Caco-2 (cell line): ENCODE data around the gene SAAL1. TPM values are rescaled to one million over a fixed set of nuclear protein-coding genes. Genes with fewer than 3 reads are reported as not detected.

Experiments
- BruUV-seq: library from RNA; stranded (reverse); fragments of 400-500 nt; replicated peaks from 2 replicates; lab custom pipeline; 2021; lab: Mats Ljungman, UMichigan
- CTCF ChIA-PET: fragments of 300-600 bp; sonication (Branson Sonifier 250); formaldehyde crosslinking; loops from one replicate; lab custom pipeline; 2022; ENCODE audit warnings: antibody characterized with exemption; lab: Charles Lee
- POLR2A ChIA-PET: fragments of 300-600 bp; sonication (Branson Sonifier 250); formaldehyde crosslinking; loops from one replicate; lab custom pipeline; 2022; ENCODE audit warnings: antibody characterized with exemption; lab: Charles Lee
- DNase-seq, 2 experiments: peaks; one replicate each; pipeline versions ENCODE4 v3.0.0 to v3.0.0-alpha.2; 2020 to 2022
- H3K27me3 ChIP-seq: replicated peaks from 2 replicates; pipeline ENCODE4 v1.6.0; 2011; ENCODE audit warnings: low read length; ENCODE audit not compliant: control insufficient read depth, insufficient read depth
- H3K36me3 ChIP-seq: 2 replicates; pipeline ENCODE4 v1.5.1; 2011; ENCODE audit warnings: low read length; ENCODE audit not compliant: control insufficient read depth, insufficient read depth
- H3K4me1 ChIP-seq: fragments of 250-450 bp; sonication (Bioruptor Pico); 2 replicates; pipeline ENCODE4 v1.5.1; 2020; ENCODE audit warnings: mild to moderate bottlenecking
- H3K4me3 ChIP-seq: 2 replicates; pipeline ENCODE4 v1.5.1; 2011; ENCODE audit warnings: low read depth, mild to moderate bottlenecking, control low read depth, low read length
- H3K9me3 ChIP-seq: fragments of 250-450 bp; sonication (Bioruptor Pico); 2 replicates; pipeline ENCODE4 v1.5.1; 2020; ENCODE audit warnings: mild to moderate bottlenecking, moderate library complexity
- H3K27ac Mint-ChIP-seq: one replicate; pipeline ENCODE4 v1.8.0; 2022; ENCODE audit warnings: mixed read lengths; ENCODE audit not compliant: unreplicated experiment
- H3K27me3 Mint-ChIP-seq: one replicate; pipeline ENCODE4 v1.8.0; 2022; ENCODE audit warnings: mixed read lengths; ENCODE audit not compliant: insufficient read depth, unreplicated experiment
- H3K36me3 Mint-ChIP-seq: one replicate; pipeline ENCODE4 v1.8.0; 2022; ENCODE audit warnings: mild to moderate bottlenecking, mixed read lengths; ENCODE audit not compliant: insufficient read depth, unreplicated experiment
- H3K4me1 Mint-ChIP-seq: one replicate; pipeline ENCODE4 v1.8.0; 2022; ENCODE audit warnings: low read depth, mixed read lengths; ENCODE audit not compliant: unreplicated experiment
- H3K4me3 Mint-ChIP-seq: one replicate; pipeline ENCODE4 v1.8.0; 2022; ENCODE audit warnings: mild to moderate bottlenecking, moderate library complexity, mixed read lengths; ENCODE audit not compliant: unreplicated experiment
- H3K9me3 Mint-ChIP-seq: one replicate; pipeline ENCODE4 v1.8.0; 2022; ENCODE audit warnings: mixed read lengths; ENCODE audit not compliant: unreplicated experiment
- intact Hi-C: fragments of 100-400 bp; cut with micrococcal nuclease; formaldehyde crosslinking; loops from one replicate; pipeline ENCODE4 v1.10.0; 2022; ENCODE audit not compliant: unreplicated experiment
- total RNA-seq: library from RNA; stranded (reverse); gene quantifications from 2 replicates; pipeline ENCODE4 v1.2.3, GENCODE V29; 2022
- TF ChIP-seq, protein P1 (sequence below), 2 experiments: fragments of 200-600 bp in 1 of 2; IDR thresholded peaks; 1 replicate in 1 of 2; 2 replicates in 1 of 2; pipeline versions ENCODE4 v1.5.1 to v1.8.0; 2011 to 2022; ENCODE audit warnings: antibody characterized with exemption in 1 of 2, control low read depth in 1 of 2, inconsistent platforms in 1 of 2, low read depth in 1 of 2, low read length in 1 of 2, mild to moderate bottlenecking in 1 of 2, moderate library complexity in 1 of 2; ENCODE audit not compliant: insufficient read depth in 1 of 2, severe bottlenecking in 1 of 2, unreplicated experiment in 1 of 2

SAAL1 gene
- total RNA-seq, 1 experiment from 2014 or later, result 43.1 TPM

DNA sequence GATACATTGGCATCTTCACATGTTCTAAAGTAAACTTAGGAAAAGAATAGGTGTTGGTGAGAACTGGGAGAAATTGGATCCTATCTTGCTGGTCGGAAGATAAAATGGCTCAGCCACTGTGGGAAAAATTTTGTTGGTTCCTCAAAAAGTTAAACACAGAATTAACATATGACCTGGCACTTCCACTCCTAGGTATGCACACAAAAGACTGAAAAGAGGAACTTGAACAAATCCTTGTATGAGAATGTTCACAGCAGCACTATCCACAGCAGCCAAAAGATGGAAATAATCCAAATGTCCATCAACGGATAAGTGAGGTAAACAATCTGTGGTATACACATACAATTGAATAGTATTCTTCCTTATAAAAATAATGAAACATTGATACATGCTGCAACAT lies 55.0 kb downstream of the SAAL1 start:
- intact Hi-C loops, result no loop called here
- H3K9me3 ChIP-seq, result no peaks in the 10 kb centered on the region
- Mint-ChIP-seq H3K27ac (no peak overlapping the region), H3K9me3 (no peaks in the 10 kb centered on the region), H3K36me3 (no peaks in the 10 kb centered on the region), H3K27me3 (peaks cover 6% of the 10 kb centered on the region), H3K4me3 (no peak overlapping the region), H3K4me1 (peaks cover 7% of the 10 kb centered on the region)
- BruUV-seq, result no TSS peak
- POLR2A ChIA-PET, result no interaction called here
- no peak for DNase-seq
- CTCF ChIA-PET, result no interaction called here
- no peak overlapping the region for H3K4me3 ChIP-seq
- H3K27me3 ChIP-seq, result peaks cover 1% of the 10 kb centered on the region; the same call in 1 of the 2 replicates
- TF ChIP-seq, protein P1, sequence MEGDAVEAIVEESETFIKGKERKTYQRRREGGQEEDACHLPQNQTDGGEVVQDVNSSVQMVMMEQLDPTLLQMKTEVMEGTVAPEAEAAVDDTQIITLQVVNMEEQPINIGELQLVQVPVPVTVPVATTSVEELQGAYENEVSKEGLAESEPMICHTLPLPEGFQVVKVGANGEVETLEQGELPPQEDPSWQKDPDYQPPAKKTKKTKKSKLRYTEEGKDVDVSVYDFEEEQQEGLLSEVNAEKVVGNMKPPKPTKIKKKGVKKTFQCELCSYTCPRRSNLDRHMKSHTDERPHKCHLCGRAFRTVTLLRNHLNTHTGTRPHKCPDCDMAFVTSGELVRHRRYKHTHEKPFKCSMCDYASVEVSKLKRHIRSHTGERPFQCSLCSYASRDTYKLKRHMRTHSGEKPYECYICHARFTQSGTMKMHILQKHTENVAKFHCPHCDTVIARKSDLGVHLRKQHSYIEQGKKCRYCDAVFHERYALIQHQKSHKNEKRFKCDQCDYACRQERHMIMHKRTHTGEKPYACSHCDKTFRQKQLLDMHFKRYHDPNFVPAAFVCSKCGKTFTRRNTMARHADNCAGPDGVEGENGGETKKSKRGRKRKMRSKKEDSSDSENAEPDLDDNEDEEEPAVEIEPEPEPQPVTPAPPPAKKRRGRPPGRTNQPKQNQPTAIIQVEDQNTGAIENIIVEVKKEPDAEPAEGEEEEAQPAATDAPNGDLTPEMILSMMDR (IDR thresholded peaks at IDR 0.05; ENCODE audit: insufficient read depth in 1 of 2, low read depth in 1 of 2, low read length in 1 of 2, severe bottlenecking in 1 of 2, unreplicated experiment in 1 of 2), result no peak
- peaks cover 3% of the 10 kb centered on the region; the same call in 1 of the 2 replicates for H3K4me1 ChIP-seq
- H3K36me3 ChIP-seq, result no peaks in the 10 kb centered on the region

DNA sequence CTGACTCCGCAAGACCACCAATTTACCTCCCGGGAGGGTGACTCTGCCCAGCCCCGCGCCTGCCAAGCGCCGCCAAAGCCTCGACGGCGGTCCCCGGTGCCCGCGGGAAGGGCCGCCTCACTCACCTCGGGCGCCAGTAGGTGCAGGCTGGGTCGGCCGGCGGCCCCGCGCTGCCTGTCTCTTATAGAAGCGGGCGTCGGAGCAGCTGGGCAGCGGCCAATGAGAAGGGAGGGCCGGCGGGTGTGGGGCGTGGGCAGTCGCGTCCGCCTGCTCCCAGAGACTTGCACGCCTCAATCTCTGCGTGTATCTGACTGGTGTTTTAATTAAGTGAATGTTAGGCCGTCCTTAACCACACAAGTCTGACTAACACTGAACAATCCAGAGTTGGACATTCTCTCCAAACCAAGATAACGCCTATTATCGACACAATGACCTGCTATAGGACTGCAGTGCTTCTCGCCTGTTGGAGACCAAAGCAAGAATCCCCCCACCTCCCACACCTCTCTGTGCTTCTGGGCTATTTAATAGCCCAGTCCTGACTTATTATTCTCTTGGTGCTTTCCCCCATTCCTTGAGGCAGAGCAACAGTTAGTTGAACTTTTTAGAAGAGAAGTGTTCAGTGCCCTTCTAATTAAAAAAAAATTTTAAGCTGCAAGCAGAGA lies 59.6 kb downstream of the SAAL1 start, which contains the start of gene TPH1:
TSS of gene TPH1 (minus strand) at position 154 of the 662 bp plus-strand sequence. CDS start 5,507 bp downstream, outside the sequence.
- intact Hi-C loops, result no loop called here
- no TSS peak for BruUV-seq
- CTCF ChIA-PET, result no interaction called here
- Histone ChIP-seq H3K4me3 (peak within 1 kb of the TSS; percentile 10; the same call in 1 of the 2 replicates), H3K4me1 (peaks cover 3% of the 10 kb centered on the region; the same call in 1 of the 2 replicates), H3K27me3 (peaks cover 6% of the 10 kb centered on the region; the same call in 1 of the 2 replicates), H3K36me3 (no peaks in the 10 kb centered on the region), H3K9me3 (no peaks in the 10 kb centered on the region)
- H3K9me3 Mint-ChIP-seq, result no peaks in the 10 kb centered on the region
- peak; percentile 43 to 47 for DNase-seq
- H3K36me3 Mint-ChIP-seq, result no peaks in the 10 kb centered on the region
- no peak within 1 kb of the TSS for H3K27ac Mint-ChIP-seq
- TF ChIP-seq, protein P1 (IDR thresholded peaks at IDR 0.05; ENCODE audit: insufficient read depth in 1 of 2, low read depth in 1 of 2, low read length in 1 of 2, severe bottlenecking in 1 of 2, unreplicated experiment in 1 of 2), result no peak
- POLR2A ChIA-PET, result no interaction called here
- peaks cover 23% of the 10 kb centered on the region for H3K27me3 Mint-ChIP-seq
- no peaks in the 10 kb centered on the region for H3K4me1 Mint-ChIP-seq
- H3K4me3 Mint-ChIP-seq, result peak within 1 kb of the TSS; percentile 35

DNA sequence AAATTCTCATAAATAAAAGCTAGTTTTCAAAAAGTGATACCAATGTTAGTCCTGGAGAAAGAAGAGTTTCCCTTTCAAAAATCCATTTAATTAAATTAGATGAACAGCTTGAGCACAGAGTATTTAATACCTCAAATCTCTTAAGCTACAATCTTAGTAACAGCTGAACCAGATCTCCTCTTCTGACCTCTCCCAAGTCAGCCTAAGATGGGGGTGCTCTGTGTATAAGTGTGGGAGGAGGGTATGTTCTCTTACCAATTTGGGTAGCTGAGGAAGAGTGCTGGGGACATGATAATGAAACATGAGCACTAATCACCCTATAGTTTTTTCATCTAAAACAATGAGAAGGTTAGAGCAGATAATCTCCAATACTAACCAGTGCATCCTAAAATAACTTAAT lies 69.4 kb downstream of the SAAL1 start:
- Mint-ChIP-seq H3K9me3 (no peaks in the 10 kb centered on the region), H3K27ac (no peak overlapping the region), H3K4me3 (no peak overlapping the region), H3K4me1 (no peaks in the 10 kb centered on the region), H3K36me3 (no peaks in the 10 kb centered on the region), H3K27me3 (peaks cover 24% of the 10 kb centered on the region)
- no peak overlapping the region for H3K4me3 ChIP-seq
- H3K9me3 ChIP-seq, result no peaks in the 10 kb centered on the region
- no peaks in the 10 kb centered on the region for H3K36me3 ChIP-seq
- no peaks in the 10 kb centered on the region for H3K4me1 ChIP-seq
- intact Hi-C loops, result no loop called here
- H3K27me3 ChIP-seq, result no peaks in the 10 kb centered on the region; the same call in 1 of the 2 replicates
- no TSS peak for BruUV-seq
- no peak for DNase-seq
- CTCF ChIA-PET, result no interaction called here
- POLR2A ChIA-PET, result no interaction called here
- TF ChIP-seq, protein P1 (IDR thresholded peaks at IDR 0.05; ENCODE audit: insufficient read depth in 1 of 2, low read depth in 1 of 2, low read length in 1 of 2, severe bottlenecking in 1 of 2, unreplicated experiment in 1 of 2), result no peak

Other genes starting within 250 kb of the SAAL1 start
- gene SERGEF, start 93.0 kb downstream of the SAAL1 start, total RNA-seq, result 17.5 and 17.8 TPM in 2 replicates
- 0.32 and 0.67 TPM in 2 replicates for gene TPH1, start 59.8 kb downstream of the SAAL1 start, total RNA-seq
- gene MRGPRX3, start 26.5 kb upstream of the SAAL1 start, total RNA-seq, result not detected in 2 replicates
- not detected in 2 replicates for gene MRGPRX4, start 66.8 kb upstream of the SAAL1 start, total RNA-seq
- not detected in 2 replicates for gene SAA4, start 130.7 kb upstream of the SAAL1 start, total RNA-seq
- gene SAA2, start 142.6 kb upstream of the SAAL1 start, total RNA-seq, result not detected in 2 replicates
- not detected in 2 replicates for gene SAA1, start 160.2 kb upstream of the SAAL1 start, total RNA-seq
- gene HPS5, start 216.1 kb upstream of the SAAL1 start, total RNA-seq, result 17.5 TPM in 2 replicates
- gene GTF2H1, start 216.5 kb upstream of the SAAL1 start, total RNA-seq, result 63.0 and 72.0 TPM in 2 replicates